ENCODE measurements around the gene NFX1.

NFX1 gene

GRCh38 chr9:33320230-33320567 lies 29.9 kb downstream of the NFX1 start:
- peak; percentile 79 for ATAC-seq
- TF ChIP-seq GLIS3 (CRISPR knock-in tag; IDR thresholded peaks at IDR 0.05) (no peak), ISL1 (CRISPR knock-in tag; IDR thresholded peaks at IDR 0.05) (peak; percentile 91)

DNA sequence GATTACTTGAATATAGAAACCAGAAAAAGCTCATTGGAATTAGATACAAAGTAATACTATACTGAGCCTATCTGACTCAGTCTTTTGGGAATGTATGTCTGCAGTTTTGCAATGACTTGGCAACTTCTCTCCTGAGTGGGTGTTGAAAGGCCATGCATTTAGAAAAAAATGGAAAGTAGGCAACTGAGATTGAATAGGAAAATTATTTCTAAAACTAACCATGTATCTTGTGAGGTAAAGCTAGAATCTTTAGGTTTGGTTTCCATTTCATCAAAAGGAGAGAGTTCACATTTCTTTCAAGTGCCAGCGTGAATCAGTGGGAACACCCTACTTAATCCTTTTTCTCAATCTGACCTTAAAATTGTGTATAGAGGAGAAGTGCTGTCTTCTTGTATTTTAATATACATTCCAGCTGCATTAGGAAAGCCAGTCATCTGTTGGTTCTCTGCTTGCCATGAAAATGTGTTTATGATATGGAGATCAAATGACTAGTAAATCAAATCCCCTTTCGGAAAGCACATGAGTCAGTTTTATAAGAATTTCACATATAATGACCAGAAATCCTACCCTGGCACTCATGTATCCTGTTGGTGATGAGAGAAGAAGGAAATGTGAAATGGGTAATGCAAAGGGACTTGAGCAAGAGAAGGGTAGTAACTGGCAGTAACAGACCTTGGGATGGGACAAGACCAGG lies 30.4 kb downstream of the NFX1 start:
- TF ChIP-seq, protein P1, sequence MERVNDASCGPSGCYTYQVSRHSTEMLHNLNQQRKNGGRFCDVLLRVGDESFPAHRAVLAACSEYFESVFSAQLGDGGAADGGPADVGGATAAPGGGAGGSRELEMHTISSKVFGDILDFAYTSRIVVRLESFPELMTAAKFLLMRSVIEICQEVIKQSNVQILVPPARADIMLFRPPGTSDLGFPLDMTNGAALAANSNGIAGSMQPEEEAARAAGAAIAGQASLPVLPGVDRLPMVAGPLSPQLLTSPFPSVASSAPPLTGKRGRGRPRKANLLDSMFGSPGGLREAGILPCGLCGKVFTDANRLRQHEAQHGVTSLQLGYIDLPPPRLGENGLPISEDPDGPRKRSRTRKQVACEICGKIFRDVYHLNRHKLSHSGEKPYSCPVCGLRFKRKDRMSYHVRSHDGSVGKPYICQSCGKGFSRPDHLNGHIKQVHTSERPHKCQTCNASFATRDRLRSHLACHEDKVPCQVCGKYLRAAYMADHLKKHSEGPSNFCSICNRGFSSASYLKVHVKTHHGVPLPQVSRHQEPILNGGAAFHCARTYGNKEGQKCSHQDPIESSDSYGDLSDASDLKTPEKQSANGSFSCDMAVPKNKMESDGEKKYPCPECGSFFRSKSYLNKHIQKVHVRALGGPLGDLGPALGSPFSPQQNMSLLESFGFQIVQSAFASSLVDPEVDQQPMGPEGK (CRISPR knock-in tag; IDR thresholded peaks at IDR 0.05; ENCODE audit: borderline replicate concordance) = 0 out of 2 replicates have a peak, but pooled peaks have one; percentile 7
- TF ChIP-seq ISL1 (CRISPR knock-in tag; IDR thresholded peaks at IDR 0.05) (peak; percentile 61), ESRRG (CRISPR knock-in tag; IDR thresholded peaks at IDR 0.05) (no peak)
- ATAC-seq = peak; percentile 90

GRCh38 chr9:33329117-33329563 lies 38.8 kb downstream of the NFX1 start:
- TF ChIP-seq ISL1 (CRISPR knock-in tag; IDR thresholded peaks at IDR 0.05) (peak; percentile 84), SNAI2 (CRISPR knock-in tag; IDR thresholded peaks at IDR 0.05) (peak; percentile 57), ZNF8 (CRISPR knock-in tag; IDR thresholded peaks at IDR 0.05) (no peak)
- peak; percentile 92 for ATAC-seq

- TF ChIP-seq, protein P2, sequence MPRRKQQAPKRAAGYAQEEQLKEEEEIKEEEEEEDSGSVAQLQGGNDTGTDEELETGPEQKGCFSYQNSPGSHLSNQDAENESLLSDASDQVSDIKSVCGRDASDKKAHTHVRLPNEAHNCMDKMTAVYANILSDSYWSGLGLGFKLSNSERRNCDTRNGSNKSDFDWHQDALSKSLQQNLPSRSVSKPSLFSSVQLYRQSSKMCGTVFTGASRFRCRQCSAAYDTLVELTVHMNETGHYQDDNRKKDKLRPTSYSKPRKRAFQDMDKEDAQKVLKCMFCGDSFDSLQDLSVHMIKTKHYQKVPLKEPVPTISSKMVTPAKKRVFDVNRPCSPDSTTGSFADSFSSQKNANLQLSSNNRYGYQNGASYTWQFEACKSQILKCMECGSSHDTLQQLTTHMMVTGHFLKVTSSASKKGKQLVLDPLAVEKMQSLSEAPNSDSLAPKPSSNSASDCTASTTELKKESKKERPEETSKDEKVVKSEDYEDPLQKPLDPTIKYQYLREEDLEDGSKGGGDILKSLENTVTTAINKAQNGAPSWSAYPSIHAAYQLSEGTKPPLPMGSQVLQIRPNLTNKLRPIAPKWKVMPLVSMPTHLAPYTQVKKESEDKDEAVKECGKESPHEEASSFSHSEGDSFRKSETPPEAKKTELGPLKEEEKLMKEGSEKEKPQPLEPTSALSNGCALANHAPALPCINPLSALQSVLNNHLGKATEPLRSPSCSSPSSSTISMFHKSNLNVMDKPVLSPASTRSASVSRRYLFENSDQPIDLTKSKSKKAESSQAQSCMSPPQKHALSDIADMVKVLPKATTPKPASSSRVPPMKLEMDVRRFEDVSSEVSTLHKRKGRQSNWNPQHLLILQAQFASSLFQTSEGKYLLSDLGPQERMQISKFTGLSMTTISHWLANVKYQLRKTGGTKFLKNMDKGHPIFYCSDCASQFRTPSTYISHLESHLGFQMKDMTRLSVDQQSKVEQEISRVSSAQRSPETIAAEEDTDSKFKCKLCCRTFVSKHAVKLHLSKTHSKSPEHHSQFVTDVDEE (CRISPR knock-in tag; IDR thresholded peaks at IDR 0.05) = no peak
- no peak for TF ChIP-seq ZNF70 (CRISPR knock-in tag; IDR thresholded peaks at IDR 0.05)
- no peak for TF ChIP-seq ESRRG (CRISPR knock-in tag; IDR thresholded peaks at IDR 0.05)
- TF ChIP-seq, protein P3, sequence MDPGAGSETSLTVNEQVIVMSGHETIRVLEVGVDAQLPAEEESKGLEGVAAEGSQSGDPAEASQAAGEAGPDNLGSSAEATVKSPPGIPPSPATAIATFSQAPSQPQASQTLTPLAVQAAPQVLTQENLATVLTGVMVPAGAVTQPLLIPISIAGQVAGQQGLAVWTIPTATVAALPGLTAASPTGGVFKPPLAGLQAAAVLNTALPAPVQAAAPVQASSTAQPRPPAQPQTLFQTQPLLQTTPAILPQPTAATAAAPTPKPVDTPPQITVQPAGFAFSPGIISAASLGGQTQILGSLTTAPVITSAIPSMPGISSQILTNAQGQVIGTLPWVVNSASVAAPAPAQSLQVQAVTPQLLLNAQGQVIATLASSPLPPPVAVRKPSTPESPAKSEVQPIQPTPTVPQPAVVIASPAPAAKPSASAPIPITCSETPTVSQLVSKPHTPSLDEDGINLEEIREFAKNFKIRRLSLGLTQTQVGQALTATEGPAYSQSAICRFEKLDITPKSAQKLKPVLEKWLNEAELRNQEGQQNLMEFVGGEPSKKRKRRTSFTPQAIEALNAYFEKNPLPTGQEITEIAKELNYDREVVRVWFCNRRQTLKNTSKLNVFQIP (CRISPR knock-in tag; IDR thresholded peaks at IDR 0.05; ENCODE audit: borderline replicate concordance, low read depth) = no peak
- no peak for TF ChIP-seq CSRNP3 (CRISPR knock-in tag; IDR thresholded peaks at IDR 0.05)
- no peak for TF ChIP-seq TCF4 (CRISPR knock-in tag; IDR thresholded peaks at IDR 0.05; ENCODE audit: borderline replicate concordance)
- TF ChIP-seq ZC3H10 (CRISPR knock-in tag; IDR thresholded peaks at IDR 0.05) = no peak
- no peak for TF ChIP-seq SNAI2 (CRISPR knock-in tag; IDR thresholded peaks at IDR 0.05)
- TF ChIP-seq ZNF565 (CRISPR knock-in tag; conservative IDR thresholded peaks at IDR 0.05; ENCODE audit: low read depth) = no peak
- TF ChIP-seq PPARA (CRISPR knock-in tag; IDR thresholded peaks at IDR 0.05; ENCODE audit: borderline replicate concordance) = no peak
- TF ChIP-seq GLIS3 (CRISPR knock-in tag; IDR thresholded peaks at IDR 0.05) = no peak
- no peak for TF ChIP-seq ISL1 (CRISPR knock-in tag; IDR thresholded peaks at IDR 0.05)
- TF ChIP-seq BACH2 (CRISPR knock-in tag; IDR thresholded peaks at IDR 0.05; ENCODE audit: borderline replicate concordance) = no peak
- TF ChIP-seq ZFP30 (CRISPR knock-in tag; IDR thresholded peaks at IDR 0.05) = no peak
- no peak for TF ChIP-seq TOX (CRISPR knock-in tag; IDR thresholded peaks at IDR 0.05; ENCODE audit: borderline replicate concordance)
- TF ChIP-seq CREB5 (CRISPR knock-in tag; IDR thresholded peaks at IDR 0.05; ENCODE audit: low read depth) = no peak
- no peak for TF ChIP-seq CSDC2 (CRISPR knock-in tag; IDR thresholded peaks at IDR 0.05)
- no peak for TF ChIP-seq RARB (CRISPR knock-in tag; IDR thresholded peaks at IDR 0.05)
- no peak for TF ChIP-seq ARNTL (CRISPR knock-in tag; IDR thresholded peaks at IDR 0.05; ENCODE audit: borderline replicate concordance, low read depth)
- no peak for ATAC-seq
Measured at GRCh38 chr9:33329979-33330378, 39.7 kb downstream of the NFX1 start.

All from SK-N-SH treated with all-trans-retinoic acid at 6 μM for 48 hours (cell line).